OCI-LY7 (cell line): Measurements from ENCODE around the gene CXCL12. TPM values are rescaled to one million over a fixed set of nuclear protein-coding genes. Genes with fewer than 3 reads are reported as not detected.

Source experiments
- BruUV-seq: library from RNA; stranded (reverse); fragments of 400-500 nt; replicated peaks from 2 replicates; lab custom pipeline; 2021; lab: Mats Ljungman, UMichigan
- CTCF ChIA-PET: fragments of 300-600 bp; sonication (Branson Sonifier 250); formaldehyde crosslinking; loops from one replicate; lab custom pipeline; 2022; ENCODE audit warnings: antibody characterized with exemption; ENCODE audit not compliant: unreplicated experiment; lab: Charles Lee
- POLR2A ChIA-PET: fragments of 300-600 bp; sonication (Branson Sonifier 250); formaldehyde crosslinking; loops from one replicate; lab custom pipeline; 2022; ENCODE audit warnings: antibody characterized with exemption; lab: Charles Lee
- DNase-seq: peaks from one replicate; pipeline ENCODE4 v3.0.0-alpha.2; 2015; ENCODE audit warnings: low spot score
- H2AFZ ChIP-seq: fragments of 200-600 bp; sonication (generic), shearing (Covaris generic); 2 replicates; pipeline ENCODE4 v1.6.1; 2014; ENCODE audit warnings: mild to moderate bottlenecking, antibody characterized with exemption, low read length, moderate library complexity
- H3K27ac ChIP-seq: fragments of 200-600 bp; sonication (generic); 2 replicates; pipeline ENCODE4 v1.5.1; 2014; ENCODE audit warnings: mixed run types, low read depth, mild to moderate bottlenecking, moderate library complexity, low read length, inconsistent platforms; ENCODE audit not compliant: poor library complexity, severe bottlenecking
- H3K36me3 ChIP-seq: fragments of 200-600 bp; sonication (generic); 2 replicates; pipeline ENCODE4 v1.6.1; 2014; ENCODE audit warnings: mild to moderate bottlenecking, antibody characterized with exemption, low read length, moderate library complexity, mixed read lengths; ENCODE audit not compliant: insufficient read depth
- H3K4me1 ChIP-seq: fragments of 200-600 bp; sonication (generic); 2 replicates; pipeline ENCODE4 v1.5.1; 2014; ENCODE audit warnings: mild to moderate bottlenecking, low read length; ENCODE audit not compliant: insufficient read depth, poor library complexity, severe bottlenecking
- H3K4me2 ChIP-seq: fragments of 200-600 bp; sonication (generic); 2 replicates; pipeline ENCODE4 v1.6.1; 2014; ENCODE audit warnings: mild to moderate bottlenecking, low read length
- H3K4me3 ChIP-seq: fragments of 200-600 bp; sonication (generic); 2 replicates; pipeline ENCODE4 v1.5.1; 2014; ENCODE audit warnings: mild to moderate bottlenecking, low read depth, low read length; ENCODE audit not compliant: poor library complexity, severe bottlenecking
- H3K79me2 ChIP-seq: fragments of 200-600 bp; sonication (generic); 2 replicates; pipeline ENCODE4 v1.6.1; 2016; ENCODE audit warnings: low read depth, mild to moderate bottlenecking, low read length, moderate library complexity, mixed read lengths; ENCODE audit not compliant: insufficient read depth
- H3K9me2 ChIP-seq: fragments of 200-600 bp; sonication (generic); 2 replicates; pipeline ENCODE4 v1.6.1; 2016; ENCODE audit warnings: mild to moderate bottlenecking, low read length, mixed read lengths; ENCODE audit not compliant: insufficient read depth
- H3K9me3 ChIP-seq: fragments of 200-600 bp; sonication (generic); 2 replicates; pipeline ENCODE4 v1.6.1; 2014; ENCODE audit warnings: mild to moderate bottlenecking, mixed run types, low read length, mixed read lengths
- H4K20me1 ChIP-seq: fragments of 200-600 bp; sonication (generic); 2 replicates; pipeline ENCODE4 v1.6.1; 2014; ENCODE audit warnings: mild to moderate bottlenecking, antibody characterized with exemption, low read length, moderate library complexity, mixed read lengths; ENCODE audit not compliant: insufficient read depth
- CTCF ChIP-seq: fragments of 200-600 bp; sonication (generic); conservative IDR thresholded peaks from 2 replicates; pipeline ENCODE4 v1.5.1; 2014; ENCODE audit warnings: mild to moderate bottlenecking, antibody characterized with exemption, low read length, moderate library complexity, mixed read lengths
- EZH2phosphoT487 ChIP-seq: fragments of 200-600 bp; sonication (generic); IDR thresholded peaks from 2 replicates; pipeline ENCODE4 v1.6.1; 2018; ENCODE audit warnings: low read depth, borderline replicate concordance, mild to moderate bottlenecking, mixed run types, antibody characterized with exemption, low read length, moderate library complexity, mixed read lengths
- intact Hi-C: fragments of 100-400 bp; cut with micrococcal nuclease; formaldehyde crosslinking; loops from one replicate; pipeline ENCODE4 v1.10.0; 2022; ENCODE audit not compliant: unreplicated experiment
- total RNA-seq, 2 experiments: library from RNA; depleted of rRNA in 1 of 2; stranded (reverse); fragments of >200 nt in 1 of 2; shearing (Covaris generic) in 1 of 2; gene quantifications; 2 replicates each; pipeline ENCODE4 v1.2.3, GENCODE V29; 2014 to 2022

The CXCL12 gene
- total RNA-seq, 2 experiments from 2014 or later, result not detected

- Histone ChIP-seq H3K4me2 (no peak overlapping the region), H3K79me2 (no peaks in the 10 kb centered on the region), H3K36me3 (no peaks in the 10 kb centered on the region), H3K9me2 (no peaks in the 10 kb centered on the region), H3K27ac (no peak overlapping the region), H3K9me3 (no peaks in the 10 kb centered on the region), H3K4me1 (no peaks in the 10 kb centered on the region), H2AFZ (no peak overlapping the region), H4K20me1 (no peaks in the 10 kb centered on the region), H3K4me3 (no peak overlapping the region)
- ChIA-PET CTCF (no interaction called here), POLR2A (interaction anchor here (0.7 kb wide), 1 partner anchor 37 kb away, joined by 3 read pairs; no protein-coding TSS in a partner anchor)
- no peak for TF ChIP-seq EZH2phosphoT487
- no peak for TF ChIP-seq CTCF
- DNase-seq, result no peak
- BruUV-seq, result no TSS peak
- intact Hi-C loops, result no loop called here
These were observed 57.4 kb downstream of the CXCL12 start for GRCh38 chr10:44327461-44327860.
